CD4-positive, alpha-beta T cell treated with Interleukin-1 beta for 1 hour (primary cell): ENCODE results near the gene USP49.
"Not testable (repeated sequence)": the region's sequence is repeated elsewhere in the genome, so short reads cannot be mapped to it uniquely, and the experiment has no call there.

Source experiments
- DNase-seq, 2 donors: peaks; one replicate each; pipeline ENCODE4 v3.0.0-alpha.2; 2020 to 2022

The USP49 gene

GRCh38 chr6:41871691-41872090 is 23.5 kb downstream of the USP49 start:
- no peak for DNase-seq

- DNase-seq, result no peak
Observed at GRCh38 chr6:41859356-41859755, 35.8 kb downstream of the USP49 start.

GRCh38 chr6:41858703-41859102 is 36.5 kb downstream of the USP49 start:
- DNase-seq, result no peak

GRCh38 chr6:41850861-41851260 is 44.3 kb downstream of the USP49 start:
- no peak for DNase-seq

GRCh38 chr6:41846666-41847237 is 48.4 kb downstream of the USP49 start:
- peak; percentile 30 to 65 for DNase-seq

- DNase-seq, result no peak
Observed at GRCh38 chr6:41843178-41843577, 52.0 kb downstream of the USP49 start.

- DNase-seq, result no peak
Observed at GRCh38 chr6:41840326-41840725, 54.8 kb downstream of the USP49 start.

GRCh38 chr6:41836660-41837052 is 58.5 kb downstream of the USP49 start:
- DNase-seq, result no peak

- DNase-seq, result no peak
Observed at GRCh38 chr6:41836022-41836659, 59.0 kb downstream of the USP49 start.

- DNase-seq, result no peak
Observed at GRCh38 chr6:41832263-41832662, 62.9 kb downstream of the USP49 start.

- DNase-seq, result no peak
Observed at GRCh38 chr6:41826343-41827022, 68.7 kb downstream of the USP49 start.

GRCh38 chr6:41824571-41825569 is 70.3 kb downstream of the USP49 start:
- no peak for DNase-seq

GRCh38 chr6:41823178-41823577 is 72.0 kb downstream of the USP49 start:
- DNase-seq, result no peak

- no peak for DNase-seq
Observed at GRCh38 chr6:41822021-41822420, 73.2 kb downstream of the USP49 start.

GRCh38 chr6:41821266-41821665 is 73.9 kb downstream of the USP49 start:
- no peak for DNase-seq

GRCh38 chr6:41818271-41819054 is 76.7 kb downstream of the USP49 start:
- no peak for DNase-seq

- DNase-seq, result no peak
Observed at GRCh38 chr6:41815587-41815986, 79.6 kb downstream of the USP49 start.

- no peak for DNase-seq
Observed at GRCh38 chr6:41814629-41815028, 80.5 kb downstream of the USP49 start.

- no peak for DNase-seq
Observed at GRCh38 chr6:41813956-41814355, 81.2 kb downstream of the USP49 start.

- DNase-seq, result no peak
Observed at GRCh38 chr6:41813469-41813868, 81.7 kb downstream of the USP49 start.

GRCh38 chr6:41811946-41812345 is 83.2 kb downstream of the USP49 start:
- not testable (repeated sequence) for DNase-seq

- DNase-seq, result no peak
Observed at GRCh38 chr6:41811095-41811494, 84.1 kb downstream of the USP49 start.
